ENCODE results near the gene PRKCA.

The PRKCA gene

GRCh38 chr17:66629762-66630161, 327.3 kb downstream of the PRKCA start:
- Histone ChIP-seq H3F3A (ENCODE audit: low read depth) (no peaks in the 10 kb centered on the region), H3K27me3 (ENCODE audit: insufficient read depth, low read length, poor library complexity, severe bottlenecking) (no peaks in the 10 kb centered on the region), H3K9me2 (replicated peaks; ENCODE audit: low read depth, low read length) (no peaks in the 10 kb centered on the region), H4K20me1 (ENCODE audit: insufficient read depth, low read length, poor library complexity, severe bottlenecking) (no peaks in the 10 kb centered on the region), H3K4me3 (ENCODE audit: low read length, poor library complexity, severe bottlenecking) (no peak overlapping the region), H3K4me1 (ENCODE audit: insufficient read depth, low read length, poor library complexity, severe bottlenecking) (no peaks in the 10 kb centered on the region), H3K79me2 (ENCODE audit: insufficient read depth, low read length) (no peaks in the 10 kb centered on the region), H3K36me3 (ENCODE audit: insufficient read depth, low read length) (no peaks in the 10 kb centered on the region), H3K4me2 (ENCODE audit: low read depth, low read length, poor library complexity, severe bottlenecking) (no peak overlapping the region), H2AFZ (ENCODE audit: low read length) (no peak overlapping the region), H3K9ac (ENCODE audit: low read depth, low read length, poor library complexity, severe bottlenecking) (no peak overlapping the region), H3K9me3 (ENCODE audit: insufficient read depth, low read depth, low read length) (no peaks in the 10 kb centered on the region)
- no peak for TF ChIP-seq EZH2phosphoT487 (IDR thresholded peaks at IDR 0.05; ENCODE audit: borderline replicate concordance)

GRCh38 chr17:66630379-66630778, 328.0 kb downstream of the PRKCA start:
- H3K27me3 ChIP-seq (ENCODE audit: insufficient read depth, low read length, poor library complexity, severe bottlenecking): no peaks in the 10 kb centered on the region

GRCh38 chr17:66630828-66631472, 328.5 kb downstream of the PRKCA start:
- Histone ChIP-seq H3F3A (ENCODE audit: low read depth) (no peaks in the 10 kb centered on the region), H3K9me2 (replicated peaks; ENCODE audit: low read depth, low read length) (no peaks in the 10 kb centered on the region), H3K79me2 (ENCODE audit: insufficient read depth, low read length) (no peaks in the 10 kb centered on the region), H3K27me3 (ENCODE audit: insufficient read depth, low read length, poor library complexity, severe bottlenecking) (no peaks in the 10 kb centered on the region), H3K9ac (ENCODE audit: low read depth, low read length, poor library complexity, severe bottlenecking) (no peak overlapping the region), H3K4me1 (ENCODE audit: insufficient read depth, low read length, poor library complexity, severe bottlenecking) (no peaks in the 10 kb centered on the region), H3K9me3 (ENCODE audit: insufficient read depth, low read depth, low read length) (no peaks in the 10 kb centered on the region), H3K36me3 (ENCODE audit: insufficient read depth, low read length) (no peaks in the 10 kb centered on the region), H4K20me1 (ENCODE audit: insufficient read depth, low read length, poor library complexity, severe bottlenecking) (no peaks in the 10 kb centered on the region), H2AFZ (ENCODE audit: low read length) (no peak overlapping the region), H3K4me3 (ENCODE audit: low read length, poor library complexity, severe bottlenecking) (no peak overlapping the region), H3K4me2 (ENCODE audit: low read depth, low read length, poor library complexity, severe bottlenecking) (no peak overlapping the region)
- TF ChIP-seq CTCF (conservative IDR thresholded peaks at IDR 0.05; ENCODE audit: low read length) (no peak), EZH2phosphoT487 (IDR thresholded peaks at IDR 0.05; ENCODE audit: borderline replicate concordance) (no peak)

More at GRCh38 chr17:66630379-66630778, 328.0 kb downstream of the PRKCA start:
- H3K9ac ChIP-seq (ENCODE audit: low read depth, low read length, poor library complexity, severe bottlenecking): no peak overlapping the region
- no peak overlapping the region for H3K4me2 ChIP-seq (ENCODE audit: low read depth, low read length, poor library complexity, severe bottlenecking)
- H3K4me3 ChIP-seq (ENCODE audit: low read length, poor library complexity, severe bottlenecking): no peak overlapping the region
- H3K36me3 ChIP-seq (ENCODE audit: insufficient read depth, low read length): no peaks in the 10 kb centered on the region
- no peaks in the 10 kb centered on the region for H3K9me2 ChIP-seq (replicated peaks; ENCODE audit: low read depth, low read length)
- H3K4me1 ChIP-seq (ENCODE audit: insufficient read depth, low read length, poor library complexity, severe bottlenecking): no peaks in the 10 kb centered on the region
- H3F3A ChIP-seq (ENCODE audit: low read depth): no peaks in the 10 kb centered on the region
- H3K79me2 ChIP-seq (ENCODE audit: insufficient read depth, low read length): no peaks in the 10 kb centered on the region
- H4K20me1 ChIP-seq (ENCODE audit: insufficient read depth, low read length, poor library complexity, severe bottlenecking): no peaks in the 10 kb centered on the region
- H2AFZ ChIP-seq (ENCODE audit: low read length): no peak overlapping the region
- H3K9me3 ChIP-seq (ENCODE audit: insufficient read depth, low read depth, low read length): no peaks in the 10 kb centered on the region
- no peak for TF ChIP-seq EZH2phosphoT487 (IDR thresholded peaks at IDR 0.05; ENCODE audit: borderline replicate concordance)
- TF ChIP-seq CTCF (conservative IDR thresholded peaks at IDR 0.05; ENCODE audit: low read length): no peak

GRCh38 chr17:66632731-66633130, 330.3 kb downstream of the PRKCA start:
- H3K27me3 ChIP-seq (ENCODE audit: insufficient read depth, low read length, poor library complexity, severe bottlenecking): no peaks in the 10 kb centered on the region
- H4K20me1 ChIP-seq (ENCODE audit: insufficient read depth, low read length, poor library complexity, severe bottlenecking): no peaks in the 10 kb centered on the region
- H3K9me2 ChIP-seq (replicated peaks; ENCODE audit: low read depth, low read length): no peaks in the 10 kb centered on the region
- H3K9ac ChIP-seq (ENCODE audit: low read depth, low read length, poor library complexity, severe bottlenecking): no peak overlapping the region
- TF ChIP-seq EZH2phosphoT487 (IDR thresholded peaks at IDR 0.05; ENCODE audit: borderline replicate concordance): no peak
- no peak for TF ChIP-seq CTCF (conservative IDR thresholded peaks at IDR 0.05; ENCODE audit: low read length)
- no peaks in the 10 kb centered on the region for H3K36me3 ChIP-seq (ENCODE audit: insufficient read depth, low read length)
- no peaks in the 10 kb centered on the region for H3K4me1 ChIP-seq (ENCODE audit: insufficient read depth, low read length, poor library complexity, severe bottlenecking)
- H2AFZ ChIP-seq (ENCODE audit: low read length): no peak overlapping the region
- no peaks in the 10 kb centered on the region for H3K79me2 ChIP-seq (ENCODE audit: insufficient read depth, low read length)
- H3F3A ChIP-seq (ENCODE audit: low read depth): no peaks in the 10 kb centered on the region
- H3K9me3 ChIP-seq (ENCODE audit: insufficient read depth, low read depth, low read length): no peaks in the 10 kb centered on the region
- no peak overlapping the region for H3K4me3 ChIP-seq (ENCODE audit: low read length, poor library complexity, severe bottlenecking)
- H3K4me2 ChIP-seq (ENCODE audit: low read depth, low read length, poor library complexity, severe bottlenecking): no peak overlapping the region
